HG02588 (cell line): ENCODE data around the gene LCT.
"Not testable (repeated sequence)": the region's sequence is repeated elsewhere in the genome, so short reads cannot be mapped to it uniquely, and the experiment has no call there.

ENCODE experiments used
- ATAC-seq: cut with Tn5 transposase; IDR thresholded peaks from one replicate; pipeline ENCODE4 v1.9.1; 2021; ENCODE audit warnings: mild to moderate bottlenecking, moderate library complexity; ENCODE audit not compliant: unreplicated experiment

LCT gene

GRCh38 chr2:135832891-135833290, 4.1 kb downstream of the LCT start:
- no peak for ATAC-seq

GRCh38 chr2:135831180-135831812, 5.7 kb downstream of the LCT start:
- ATAC-seq: no peak

- ATAC-seq: no peak
Observed at GRCh38 chr2:135829378-135830135, 7.4 kb downstream of the LCT start.

- ATAC-seq: no peak
Observed at GRCh38 chr2:135826544-135826943, 10.4 kb downstream of the LCT start.

GRCh38 chr2:135825550-135826176, 11.3 kb downstream of the LCT start:
- no peak for ATAC-seq

GRCh38 chr2:135825131-135825530, 11.9 kb downstream of the LCT start:
- ATAC-seq: no peak

GRCh38 chr2:135822855-135823254, 14.1 kb downstream of the LCT start:
- ATAC-seq: no peak

- ATAC-seq: no peak
Observed at GRCh38 chr2:135821190-135821589, 15.8 kb downstream of the LCT start.

- ATAC-seq: peak; percentile 87
Observed at GRCh38 chr2:135820003-135820618, 16.9 kb downstream of the LCT start.

- ATAC-seq: no peak
Observed at GRCh38 chr2:135818937-135819610, 17.9 kb downstream of the LCT start.

GRCh38 chr2:135817951-135818350, 19.0 kb downstream of the LCT start:
- ATAC-seq: no peak

- no peak for ATAC-seq
Observed at GRCh38 chr2:135817466-135817865, 19.5 kb downstream of the LCT start.

- no peak for ATAC-seq
Observed at GRCh38 chr2:135815269-135815668, 21.7 kb downstream of the LCT start.

GRCh38 chr2:135812907-135813511, 24.0 kb downstream of the LCT start:
- no peak for ATAC-seq

GRCh38 chr2:135807874-135808273, 29.1 kb downstream of the LCT start:
- ATAC-seq: not testable (repeated sequence)

- ATAC-seq: no peak
Observed at GRCh38 chr2:135803278-135803677, 33.7 kb downstream of the LCT start.

- ATAC-seq: no peak
Observed at GRCh38 chr2:135802350-135802749, 34.6 kb downstream of the LCT start.

GRCh38 chr2:135800513-135801460, 36.2 kb downstream of the LCT start:
- ATAC-seq: no peak

GRCh38 chr2:135799738-135800137, 37.2 kb downstream of the LCT start:
- no peak for ATAC-seq

- ATAC-seq: no peak
Observed at GRCh38 chr2:135798762-135799161, 38.2 kb downstream of the LCT start.
